HG02884 (cell line): ENCODE data around the gene ZXDC.

Experiments used
- ATAC-seq: cut with Tn5 transposase; IDR thresholded peaks from one replicate; pipeline ENCODE4 v1.9.1; 2021; ENCODE audit warnings: mild to moderate bottlenecking, moderate library complexity; ENCODE audit not compliant: unreplicated experiment

The ZXDC gene

GRCh38 chr3:126456766-126457388 lies 18.8 kb downstream of the ZXDC start:
- no peak for ATAC-seq

- no peak for ATAC-seq
Observed at GRCh38 chr3:126456211-126456610, 19.5 kb downstream of the ZXDC start.

- no peak for ATAC-seq
Observed at GRCh38 chr3:126454437-126455198, 21.1 kb downstream of the ZXDC start.

- ATAC-seq, result no peak
Observed at GRCh38 chr3:126454025-126454424, 21.7 kb downstream of the ZXDC start.

GRCh38 chr3:126452213-126452612 lies 23.5 kb downstream of the ZXDC start:
- no peak for ATAC-seq

- ATAC-seq, result no peak
Observed at GRCh38 chr3:126451511-126451910, 24.2 kb downstream of the ZXDC start.

- ATAC-seq, result no peak
Observed at GRCh38 chr3:126450744-126451143, 24.9 kb downstream of the ZXDC start.

- ATAC-seq, result no peak
Observed at GRCh38 chr3:126450219-126450618, 25.5 kb downstream of the ZXDC start.

- ATAC-seq, result no peak
Observed at GRCh38 chr3:126449621-126450051, 26.1 kb downstream of the ZXDC start.

- no peak for ATAC-seq
Observed at GRCh38 chr3:126448893-126449180, 26.9 kb downstream of the ZXDC start.

- ATAC-seq, result no peak
Observed at GRCh38 chr3:126448136-126448892, 27.4 kb downstream of the ZXDC start.

- no peak for ATAC-seq
Observed at GRCh38 chr3:126447456-126448106, 28.1 kb downstream of the ZXDC start.

GRCh38 chr3:126446791-126447190 lies 28.9 kb downstream of the ZXDC start:
- ATAC-seq, result no peak

- ATAC-seq, result no peak
Observed at GRCh38 chr3:126446301-126446700, 29.4 kb downstream of the ZXDC start.

GRCh38 chr3:126445506-126445905 lies 30.2 kb downstream of the ZXDC start:
- no peak for ATAC-seq

- ATAC-seq, result no peak
Observed at GRCh38 chr3:126442856-126443242, 32.8 kb downstream of the ZXDC start.

GRCh38 chr3:126442094-126442855 lies 33.4 kb downstream of the ZXDC start:
- ATAC-seq, result no peak

- ATAC-seq, result no peak
Observed at GRCh38 chr3:126441256-126441880, 34.3 kb downstream of the ZXDC start.

GRCh38 chr3:126440709-126440995 lies 35.0 kb downstream of the ZXDC start:
- no peak for ATAC-seq

- no peak for ATAC-seq
Observed at GRCh38 chr3:126439968-126440708, 35.6 kb downstream of the ZXDC start.
